Loucy (cell line): ENCODE data around the gene PCSK5.

Experiments
- EZH2phosphoT487 ChIP-seq: fragments of 200-600 bp; IDR thresholded peaks from 2 replicates; pipeline ENCODE4 v1.6.1; 2018; ENCODE audit warnings: antibody characterized with exemption, mild to moderate bottlenecking, moderate library complexity, borderline replicate concordance
- TF ChIP-seq, protein P1 (sequence below): fragments of 200-600 bp; sonication (generic); conservative IDR thresholded peaks from 2 replicates; pipeline ENCODE4 v1.5.1; 2014; ENCODE audit warnings: mild to moderate bottlenecking, antibody characterized with exemption, low read length

DNA sequence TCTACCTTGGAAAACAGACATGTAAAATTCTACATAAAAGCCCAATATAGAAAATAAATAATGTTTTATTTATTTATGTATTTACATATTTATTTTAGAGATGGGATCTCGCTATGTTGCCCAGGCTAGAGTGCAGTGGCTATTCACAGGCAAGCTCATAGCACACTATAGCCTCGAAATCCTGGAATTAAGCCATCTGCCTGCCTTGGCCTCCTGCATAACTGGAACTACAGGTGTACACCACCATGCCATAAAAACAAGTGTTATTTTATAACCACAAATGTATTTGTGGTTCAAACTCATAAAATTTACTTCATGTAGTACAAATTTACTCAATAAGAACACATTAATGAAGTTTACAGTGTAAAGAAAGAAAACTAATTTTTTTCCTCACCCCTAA lies 510.7 kb downstream of the PCSK5 start:
- TF ChIP-seq, protein P1, sequence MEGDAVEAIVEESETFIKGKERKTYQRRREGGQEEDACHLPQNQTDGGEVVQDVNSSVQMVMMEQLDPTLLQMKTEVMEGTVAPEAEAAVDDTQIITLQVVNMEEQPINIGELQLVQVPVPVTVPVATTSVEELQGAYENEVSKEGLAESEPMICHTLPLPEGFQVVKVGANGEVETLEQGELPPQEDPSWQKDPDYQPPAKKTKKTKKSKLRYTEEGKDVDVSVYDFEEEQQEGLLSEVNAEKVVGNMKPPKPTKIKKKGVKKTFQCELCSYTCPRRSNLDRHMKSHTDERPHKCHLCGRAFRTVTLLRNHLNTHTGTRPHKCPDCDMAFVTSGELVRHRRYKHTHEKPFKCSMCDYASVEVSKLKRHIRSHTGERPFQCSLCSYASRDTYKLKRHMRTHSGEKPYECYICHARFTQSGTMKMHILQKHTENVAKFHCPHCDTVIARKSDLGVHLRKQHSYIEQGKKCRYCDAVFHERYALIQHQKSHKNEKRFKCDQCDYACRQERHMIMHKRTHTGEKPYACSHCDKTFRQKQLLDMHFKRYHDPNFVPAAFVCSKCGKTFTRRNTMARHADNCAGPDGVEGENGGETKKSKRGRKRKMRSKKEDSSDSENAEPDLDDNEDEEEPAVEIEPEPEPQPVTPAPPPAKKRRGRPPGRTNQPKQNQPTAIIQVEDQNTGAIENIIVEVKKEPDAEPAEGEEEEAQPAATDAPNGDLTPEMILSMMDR, result no peak
- no peak for TF ChIP-seq EZH2phosphoT487
